ENCODE data around the gene STAG1.
"Not testable (repeated sequence)": the region's sequence is repeated elsewhere in the genome, so short reads cannot be mapped to it uniquely, and the experiment has no call there.

STAG1 gene

GRCh38 chr3:136698361-136698760, 53.8 kb downstream of the STAG1 start:
- no peak for DNase-seq

DNA sequence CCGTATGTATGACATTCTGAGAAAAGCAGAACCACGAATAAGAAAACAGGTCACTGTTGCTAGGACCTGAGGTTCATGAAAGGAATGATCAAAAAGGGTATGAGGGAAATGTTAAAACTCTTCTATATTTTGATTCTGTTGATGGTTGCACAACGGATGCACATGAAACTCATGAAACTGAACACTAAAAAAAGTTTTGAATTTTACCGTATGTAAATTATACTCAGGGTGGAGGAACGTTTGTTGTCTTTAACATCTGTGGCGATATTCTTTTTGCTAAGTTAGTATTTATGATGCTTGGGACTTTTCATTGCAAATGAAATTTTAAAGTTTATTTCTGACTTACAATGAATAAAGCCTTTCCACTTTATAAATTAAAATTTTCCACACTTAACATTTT, 55.4 kb downstream of the STAG1 start:
- no peak for DNase-seq

GRCh38 chr3:136694321-136694720, 57.9 kb downstream of the STAG1 start:
- DNase-seq: no peak

DNA sequence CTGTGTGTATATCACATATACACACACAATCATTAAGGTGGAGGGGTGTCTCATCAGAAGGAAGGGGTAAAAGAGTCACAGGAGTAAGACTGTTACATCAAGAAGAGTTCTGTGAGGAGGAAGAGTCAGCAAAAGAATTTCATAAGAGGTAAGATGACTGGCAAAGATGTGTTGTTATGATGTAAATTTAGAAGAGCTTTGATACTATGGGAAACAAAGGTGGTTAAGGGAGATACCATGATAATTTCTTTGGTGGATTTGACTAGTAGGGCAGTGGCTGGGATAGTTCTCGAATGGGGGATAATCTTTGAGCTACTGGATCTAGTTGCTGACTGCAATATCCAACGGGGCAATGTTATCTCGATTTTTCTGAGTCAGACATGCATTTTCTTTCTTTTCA, 61.6 kb downstream of the STAG1 start:
- no peak for DNase-seq

- DNase-seq: no peak
These were observed 66.3 kb downstream of the STAG1 start for GRCh38 chr3:136685882-136686281.

DNA sequence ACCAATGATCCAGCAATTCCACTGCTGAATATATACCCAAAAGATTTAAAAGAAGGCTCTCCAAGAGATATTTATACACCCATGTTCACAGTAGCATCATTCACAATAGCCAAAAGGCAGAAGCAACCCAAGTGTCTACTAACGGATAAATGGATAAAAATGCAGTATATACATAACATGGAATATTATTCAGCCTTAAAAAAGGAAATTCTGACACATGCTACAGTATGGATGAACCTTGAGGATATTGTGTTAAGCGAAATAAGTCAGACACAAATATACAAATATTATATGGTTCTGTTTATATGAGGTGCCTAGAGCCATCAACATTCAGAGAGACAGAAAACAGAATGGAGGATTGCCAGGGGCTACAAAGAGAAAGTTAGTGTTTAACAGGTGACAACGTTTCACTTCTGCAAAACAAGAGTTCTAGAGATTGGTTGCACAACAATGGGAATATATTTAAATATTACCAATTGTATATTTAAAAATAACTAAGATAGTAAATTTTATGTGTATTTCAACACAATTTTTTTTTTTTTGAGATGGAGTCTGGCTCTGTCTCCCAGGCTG, 69.4 kb downstream of the STAG1 start:
- no peak for DNase-seq

DNA sequence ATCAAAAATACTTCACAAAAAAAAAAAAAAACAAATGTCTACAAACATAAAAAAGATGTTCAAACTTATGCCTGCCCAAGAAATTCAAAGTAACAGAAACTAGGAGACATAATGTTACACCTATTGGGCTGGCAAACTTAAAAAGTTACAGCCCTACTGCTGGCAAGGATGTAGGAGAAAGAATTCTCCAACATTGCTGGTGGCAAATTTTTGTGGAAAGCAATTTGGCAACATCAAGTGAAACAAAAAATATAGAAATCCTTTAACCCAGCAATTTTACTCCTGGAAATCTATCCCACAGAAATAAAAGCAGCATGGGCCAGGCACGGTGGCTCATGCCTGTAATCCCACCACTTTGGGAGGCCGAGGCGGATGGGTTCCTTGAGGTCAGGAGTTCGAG, 73.2 kb downstream of the STAG1 start:
- no peak for DNase-seq

DNA sequence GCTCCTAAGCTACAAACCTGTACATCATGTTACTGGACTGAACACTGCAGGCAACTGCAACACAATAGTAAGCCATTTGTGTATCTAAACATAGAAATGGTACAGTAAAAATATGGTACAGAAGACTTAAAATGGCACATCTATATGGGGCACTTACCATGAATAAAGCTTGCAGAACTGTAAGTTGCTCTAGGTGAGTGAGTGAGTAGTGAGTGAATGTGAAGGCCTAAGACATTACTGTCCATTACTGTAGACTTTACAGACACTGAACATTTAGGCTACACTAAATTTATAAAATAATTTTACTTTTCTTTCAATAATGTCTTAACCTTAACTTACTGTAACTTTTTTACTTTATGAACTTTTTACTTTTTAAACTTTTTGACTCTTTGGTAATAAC, 76.2 kb downstream of the STAG1 start:
- DNase-seq: no peak

DNA sequence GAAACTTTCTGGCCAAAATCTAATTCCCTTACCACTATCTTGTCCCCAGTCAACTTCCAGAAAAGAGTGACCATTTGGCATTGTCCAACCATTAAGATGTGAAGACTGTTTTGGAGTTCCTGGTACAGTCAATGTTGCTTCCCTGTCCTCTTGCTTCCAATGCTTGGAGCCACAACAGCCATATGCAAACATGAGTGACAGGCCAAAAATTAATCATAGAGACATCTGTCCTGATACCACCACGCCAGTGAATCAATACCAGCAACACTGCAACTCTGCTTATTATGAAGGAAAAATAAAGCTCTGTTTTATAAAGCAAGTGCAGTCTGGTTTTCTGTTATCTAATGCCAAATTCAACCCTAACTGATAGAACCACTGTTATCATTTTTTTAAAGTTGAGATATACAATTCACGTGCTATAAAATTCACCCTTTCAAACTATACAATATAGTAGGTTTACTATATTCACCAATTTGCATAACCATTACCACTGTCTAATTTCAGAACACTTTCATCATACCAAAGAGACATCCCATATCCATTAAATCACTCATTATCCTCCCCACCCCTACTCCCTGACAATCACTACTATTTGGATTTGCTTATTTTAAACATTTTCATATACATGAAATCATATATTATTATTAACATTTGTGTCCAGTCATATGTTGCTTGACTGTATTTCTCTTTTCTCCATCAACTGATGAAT, 76.9 kb downstream of the STAG1 start:
- no peak for DNase-seq

DNA sequence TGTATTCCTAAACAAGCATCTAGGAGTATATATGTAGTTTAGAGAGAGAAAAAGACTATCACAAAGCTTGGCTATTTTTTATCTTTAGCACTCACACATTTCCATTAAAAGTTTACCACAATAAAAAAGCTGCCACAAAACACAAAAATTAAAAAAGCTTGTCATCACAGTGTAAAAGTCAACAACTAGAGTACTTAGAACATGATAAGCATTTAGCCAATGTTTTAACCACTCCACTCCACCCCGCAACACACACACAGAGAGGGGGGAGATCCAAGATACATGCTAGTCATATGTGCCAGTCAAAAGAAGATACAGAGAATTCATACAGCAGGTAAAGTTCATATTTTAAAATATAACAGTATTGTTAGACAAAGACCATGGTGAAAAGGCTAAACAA, 79.7 kb downstream of the STAG1 start:
- DNase-seq: no peak

DNA sequence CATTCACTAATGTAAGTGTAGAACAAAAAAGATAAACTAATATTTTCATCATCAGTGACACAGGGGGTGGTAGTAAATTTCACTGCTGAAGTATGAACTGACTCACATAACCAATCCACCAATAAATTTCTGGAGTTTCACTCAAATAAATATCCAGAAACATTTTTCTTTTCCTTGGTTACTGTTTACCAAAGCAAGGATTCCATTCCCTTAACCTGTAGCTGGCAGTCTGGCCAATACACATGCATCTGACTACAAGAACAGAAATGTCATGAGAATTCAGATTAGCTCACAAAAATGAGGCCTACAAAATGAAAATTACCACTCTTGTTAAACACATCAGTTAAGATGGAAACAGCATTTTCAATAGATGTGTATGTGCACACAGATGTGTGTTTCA, 80.3 kb downstream of the STAG1 start:
- no peak for DNase-seq

DNA sequence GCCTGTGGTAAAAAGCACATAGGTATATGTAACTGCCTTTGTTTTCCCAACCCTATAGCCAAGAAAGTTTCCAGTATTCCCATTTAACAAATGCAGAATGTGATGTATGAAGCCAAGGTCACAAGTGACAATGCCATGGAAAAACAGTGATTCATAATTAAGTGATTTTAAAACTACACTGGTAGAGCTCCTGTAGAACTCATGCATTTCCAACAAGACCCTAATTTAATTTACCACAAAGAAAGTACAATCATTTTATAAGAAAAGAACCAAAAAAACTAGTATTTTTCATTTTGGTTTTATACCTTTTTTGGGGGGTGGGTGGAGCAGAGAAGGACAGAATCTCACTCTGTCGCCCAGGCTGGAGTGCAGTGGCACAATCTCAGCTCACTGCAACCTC, 82.0 kb downstream of the STAG1 start:
- DNase-seq: no peak

DNA sequence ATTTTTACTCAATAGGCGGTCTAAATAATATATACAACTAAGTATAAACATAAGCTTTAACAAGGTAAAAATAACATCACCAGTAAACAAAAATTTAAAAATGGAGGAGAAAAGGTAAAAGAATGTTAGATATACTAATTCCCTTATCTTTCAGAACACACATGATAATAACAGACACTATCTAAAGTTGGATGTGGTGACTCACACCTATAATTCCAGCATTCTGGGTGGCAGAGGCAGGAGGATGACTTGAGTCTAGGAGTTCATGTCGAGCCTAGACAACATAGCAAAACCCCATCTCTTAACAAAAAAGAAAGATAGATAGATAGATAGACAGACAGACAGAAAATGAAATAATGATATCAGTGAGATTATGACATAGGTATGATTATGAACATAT, 85.1 kb downstream of the STAG1 start:
- DNase-seq: no peak

DNA sequence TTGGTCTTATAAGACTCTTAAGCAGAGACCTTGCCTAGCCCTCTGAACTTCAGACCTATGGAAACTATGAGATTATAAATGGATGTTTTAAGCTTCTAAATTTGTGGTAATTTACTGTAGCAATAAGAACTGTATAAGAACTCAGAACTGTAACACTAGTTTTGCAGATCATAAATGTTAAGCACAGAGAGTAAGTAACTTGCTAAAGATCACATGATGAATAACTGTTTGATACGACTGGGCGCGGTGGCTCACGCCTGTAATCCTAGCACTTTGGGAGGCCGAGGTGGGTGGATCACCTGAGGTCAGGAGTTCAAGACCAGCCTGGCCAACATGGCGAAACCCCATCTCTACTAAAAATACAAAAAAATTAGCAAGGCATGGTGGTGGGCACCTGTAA, 85.9 kb downstream of the STAG1 start:
- DNase-seq: not testable (repeated sequence)

- no peak for DNase-seq
These were observed 87.4 kb downstream of the STAG1 start for GRCh38 chr3:136664771-136665170.

GRCh38 chr3:136661282-136661681, 90.9 kb downstream of the STAG1 start:
- no peak for DNase-seq

DNA sequence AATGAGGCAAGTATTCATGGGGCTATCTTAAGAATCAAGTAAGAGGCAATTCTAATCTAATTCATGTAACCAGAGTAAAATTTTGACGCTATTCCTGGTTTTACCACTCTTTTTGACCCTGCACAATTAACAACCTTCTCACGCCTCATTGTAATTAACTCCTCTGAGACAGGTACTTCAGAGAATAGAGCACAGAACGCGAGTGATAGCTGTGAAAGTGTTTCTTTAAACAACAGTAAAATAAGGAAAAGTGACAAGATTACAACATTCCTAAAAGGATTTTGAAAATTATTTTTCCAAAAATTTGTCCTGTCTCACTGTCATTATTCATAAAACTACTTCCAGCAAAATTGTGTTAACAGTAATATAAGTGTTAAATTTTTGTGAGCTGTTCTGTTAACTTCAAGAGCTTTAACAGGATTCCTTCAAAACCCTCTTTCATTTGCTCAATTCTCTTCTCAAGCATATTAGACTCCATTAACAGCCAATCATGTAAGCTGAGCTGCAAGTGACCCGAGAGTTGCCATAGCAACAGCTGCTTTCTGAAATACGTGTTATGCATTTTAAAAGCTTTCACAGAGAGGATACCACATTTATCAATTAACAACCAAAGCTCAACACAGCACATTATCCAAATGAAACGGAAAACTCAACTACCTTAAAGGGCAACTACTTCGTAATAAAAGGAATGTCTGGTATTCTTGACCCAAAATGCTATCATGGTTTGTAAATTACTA, 93.1 kb downstream of the STAG1 start:
- no peak for DNase-seq

- no peak for DNase-seq
These were observed 94.7 kb downstream of the STAG1 start for GRCh38 chr3:136657526-136657925.

DNA sequence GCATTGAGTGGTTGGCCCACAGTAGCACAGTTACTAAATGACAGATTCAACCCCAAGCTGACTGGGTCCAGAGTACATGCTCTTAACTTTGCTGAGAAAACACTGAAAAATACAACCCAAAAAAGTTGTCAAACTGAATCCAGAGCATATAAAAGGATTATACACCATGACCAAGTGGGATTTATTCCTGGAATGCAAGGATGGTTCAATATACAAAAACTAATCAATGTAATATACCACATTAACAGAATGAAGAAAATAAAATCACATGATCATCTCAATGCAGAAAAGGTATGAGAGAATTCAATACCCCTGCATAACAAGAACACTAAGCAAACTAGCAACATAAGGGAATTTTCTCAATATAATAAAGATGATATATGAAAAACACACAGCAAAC, 98.5 kb downstream of the STAG1 start:
- DNase-seq: no peak

DNA sequence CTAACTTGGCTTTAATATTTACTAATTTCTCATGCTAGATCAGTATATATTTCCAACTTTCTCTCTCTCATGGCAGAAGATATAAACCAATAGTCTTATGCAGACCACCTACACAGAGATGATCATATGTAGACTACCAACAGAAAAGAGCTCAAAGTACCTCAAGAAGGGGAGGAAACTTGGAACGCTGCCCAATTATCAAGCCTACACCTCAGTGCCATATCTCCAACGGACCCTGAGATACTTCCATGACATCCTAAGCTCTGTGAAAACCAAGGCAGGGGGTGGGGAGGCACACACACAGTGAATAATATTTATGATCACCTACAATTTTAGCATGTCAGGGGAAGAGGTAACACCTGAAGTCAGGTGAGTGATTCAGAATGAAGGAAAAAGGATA, 100.6 kb downstream of the STAG1 start:
- DNase-seq: no peak

GRCh38 chr3:136650461-136650860, 101.7 kb downstream of the STAG1 start:
- no peak for DNase-seq

GRCh38 chr3:136645915-136646314, 106.3 kb downstream of the STAG1 start:
- no peak for DNase-seq

DNA sequence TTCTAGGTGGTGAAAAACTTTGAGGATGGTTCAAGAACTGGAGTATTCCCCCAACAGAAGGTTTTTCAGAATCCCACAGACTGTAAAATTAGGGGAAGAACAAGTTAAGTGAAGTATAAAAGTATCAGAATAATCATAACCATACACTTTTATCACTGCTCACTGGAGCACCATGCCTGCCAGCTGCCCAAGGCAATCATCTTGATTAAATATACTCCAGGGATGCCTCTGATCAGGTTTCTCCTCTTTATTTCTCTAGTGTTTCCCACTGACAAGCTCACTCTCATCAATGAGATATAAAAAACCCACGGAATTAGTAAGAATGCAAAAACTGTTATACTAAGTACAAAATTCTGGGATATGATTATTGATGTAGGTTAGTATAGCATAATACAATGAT, 108.0 kb downstream of the STAG1 start:
- DNase-seq: no peak

- DNase-seq: not testable (repeated sequence)
These were observed 108.8 kb downstream of the STAG1 start for GRCh38 chr3:136643380-136643779.

DNA sequence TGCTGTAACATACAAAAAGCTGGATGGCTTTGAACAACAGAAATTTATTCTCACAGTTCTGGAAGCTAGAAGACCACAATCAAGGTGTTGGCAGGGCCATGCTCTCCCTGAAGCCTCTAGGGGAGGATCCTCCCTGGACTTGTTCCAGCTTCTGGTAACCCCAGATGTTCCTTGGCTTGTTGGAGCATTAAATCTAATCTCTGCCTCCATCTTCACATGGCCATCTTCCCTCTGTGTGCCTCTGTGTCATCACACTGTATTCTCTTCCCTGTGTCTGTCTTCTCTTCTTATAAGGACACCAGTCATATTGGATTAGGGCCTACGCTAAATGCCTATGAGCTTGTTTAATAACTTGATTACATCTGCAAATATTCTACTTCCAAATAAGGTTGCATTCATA, 109.5 kb downstream of the STAG1 start:
- no peak for DNase-seq

All from KG1 (cell line).